Measurements from ENCODE around the gene CLGN.

GRCh38 chr4:140472156-140472555 lies 44.7 kb upstream of the CLGN start:
- TF ChIP-seq CTCF (IDR thresholded peaks at IDR 0.05) (no peak), POLR2A (IDR thresholded peaks at IDR 0.05) (no peak)
